Measurements from ENCODE around the gene NSFL1C.

Gene NSFL1C

DNA sequence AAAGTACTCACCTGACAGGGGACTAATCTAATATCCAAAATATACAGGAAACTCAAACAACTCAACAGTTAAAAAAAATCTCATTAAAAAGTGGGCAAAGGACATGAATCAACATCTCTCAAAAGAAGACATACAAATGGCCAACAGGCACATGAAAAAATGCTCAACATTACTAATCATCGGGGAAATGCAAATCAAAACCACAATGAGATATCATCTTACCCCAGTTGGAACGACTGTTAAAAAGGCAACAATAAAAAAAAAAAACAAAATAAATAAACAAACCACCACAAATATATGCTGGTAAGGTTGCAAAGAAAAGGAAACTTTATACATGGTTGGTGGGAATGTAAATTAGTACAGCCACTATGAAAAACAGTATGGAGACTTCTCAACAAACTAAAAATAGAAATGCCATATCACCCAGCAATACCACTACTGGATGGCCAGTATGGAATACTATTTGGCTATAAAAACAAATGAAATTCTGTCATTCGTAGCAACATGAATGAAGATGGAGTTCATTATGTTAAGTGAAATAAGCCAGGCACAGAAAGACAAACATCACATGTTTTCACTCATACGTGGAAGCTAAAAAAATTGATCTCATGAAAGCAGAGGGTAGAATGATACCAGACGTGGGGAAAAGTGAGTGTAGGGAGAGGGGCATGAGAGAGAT is 17.9 kb upstream of the NSFL1C start:
- TF ChIP-seq FOXM1 (IDR thresholded peaks at IDR 0.05; ENCODE audit: borderline replicate concordance, low read depth) = no peak
- TF ChIP-seq, protein P1, sequence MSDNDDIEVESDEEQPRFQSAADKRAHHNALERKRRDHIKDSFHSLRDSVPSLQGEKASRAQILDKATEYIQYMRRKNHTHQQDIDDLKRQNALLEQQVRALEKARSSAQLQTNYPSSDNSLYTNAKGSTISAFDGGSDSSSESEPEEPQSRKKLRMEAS (IDR thresholded peaks at IDR 0.05) = no peak
- no peak for TF ChIP-seq TEAD4 (IDR thresholded peaks at IDR 0.05)
- TF ChIP-seq RAD21 (IDR thresholded peaks at IDR 0.05; ENCODE audit: low read depth) = no peak
- TF ChIP-seq, protein P2, sequence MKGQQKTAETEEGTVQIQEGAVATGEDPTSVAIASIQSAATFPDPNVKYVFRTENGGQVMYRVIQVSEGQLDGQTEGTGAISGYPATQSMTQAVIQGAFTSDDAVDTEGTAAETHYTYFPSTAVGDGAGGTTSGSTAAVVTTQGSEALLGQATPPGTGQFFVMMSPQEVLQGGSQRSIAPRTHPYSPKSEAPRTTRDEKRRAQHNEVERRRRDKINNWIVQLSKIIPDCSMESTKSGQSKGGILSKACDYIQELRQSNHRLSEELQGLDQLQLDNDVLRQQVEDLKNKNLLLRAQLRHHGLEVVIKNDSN (IDR thresholded peaks at IDR 0.05) = no peak
- TF ChIP-seq NFIC (IDR thresholded peaks at IDR 0.05) = no peak
- TF ChIP-seq ZBTB7A (IDR thresholded peaks at IDR 0.05; ENCODE audit: low read depth) = no peak
- no peak for TF ChIP-seq CEBPB (IDR thresholded peaks at IDR 0.05)
- no peak for TF ChIP-seq EP300 (IDR thresholded peaks at IDR 0.05; ENCODE audit: borderline replicate concordance)
- TF ChIP-seq TAF1 (IDR thresholded peaks at IDR 0.05; ENCODE audit: low read depth) = no peak
- TF ChIP-seq EGR1 (IDR thresholded peaks at IDR 0.05) = no peak
- no peak for TF ChIP-seq CREB1 (IDR thresholded peaks at IDR 0.05; ENCODE audit: low read depth)

- TF ChIP-seq ZBTB7A (IDR thresholded peaks at IDR 0.05; ENCODE audit: low read depth) (no peak), NFIC (IDR thresholded peaks at IDR 0.05) (no peak), CEBPB (IDR thresholded peaks at IDR 0.05) (no peak), TAF1 (IDR thresholded peaks at IDR 0.05; ENCODE audit: low read depth) (no peak), TCF12 (IDR thresholded peaks at IDR 0.05; ENCODE audit: low read depth) (no peak)
Measured at GRCh38 chr20:1479831-1480595, 13.4 kb upstream of the NSFL1C start.

- no peak for TF ChIP-seq CEBPB (IDR thresholded peaks at IDR 0.05)
- TF ChIP-seq, protein P3, sequence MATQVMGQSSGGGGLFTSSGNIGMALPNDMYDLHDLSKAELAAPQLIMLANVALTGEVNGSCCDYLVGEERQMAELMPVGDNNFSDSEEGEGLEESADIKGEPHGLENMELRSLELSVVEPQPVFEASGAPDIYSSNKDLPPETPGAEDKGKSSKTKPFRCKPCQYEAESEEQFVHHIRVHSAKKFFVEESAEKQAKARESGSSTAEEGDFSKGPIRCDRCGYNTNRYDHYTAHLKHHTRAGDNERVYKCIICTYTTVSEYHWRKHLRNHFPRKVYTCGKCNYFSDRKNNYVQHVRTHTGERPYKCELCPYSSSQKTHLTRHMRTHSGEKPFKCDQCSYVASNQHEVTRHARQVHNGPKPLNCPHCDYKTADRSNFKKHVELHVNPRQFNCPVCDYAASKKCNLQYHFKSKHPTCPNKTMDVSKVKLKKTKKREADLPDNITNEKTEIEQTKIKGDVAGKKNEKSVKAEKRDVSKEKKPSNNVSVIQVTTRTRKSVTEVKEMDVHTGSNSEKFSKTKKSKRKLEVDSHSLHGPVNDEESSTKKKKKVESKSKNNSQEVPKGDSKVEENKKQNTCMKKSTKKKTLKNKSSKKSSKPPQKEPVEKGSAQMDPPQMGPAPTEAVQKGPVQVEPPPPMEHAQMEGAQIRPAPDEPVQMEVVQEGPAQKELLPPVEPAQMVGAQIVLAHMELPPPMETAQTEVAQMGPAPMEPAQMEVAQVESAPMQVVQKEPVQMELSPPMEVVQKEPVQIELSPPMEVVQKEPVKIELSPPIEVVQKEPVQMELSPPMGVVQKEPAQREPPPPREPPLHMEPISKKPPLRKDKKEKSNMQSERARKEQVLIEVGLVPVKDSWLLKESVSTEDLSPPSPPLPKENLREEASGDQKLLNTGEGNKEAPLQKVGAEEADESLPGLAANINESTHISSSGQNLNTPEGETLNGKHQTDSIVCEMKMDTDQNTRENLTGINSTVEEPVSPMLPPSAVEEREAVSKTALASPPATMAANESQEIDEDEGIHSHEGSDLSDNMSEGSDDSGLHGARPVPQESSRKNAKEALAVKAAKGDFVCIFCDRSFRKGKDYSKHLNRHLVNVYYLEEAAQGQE (IDR thresholded peaks at IDR 0.05; ENCODE audit: low read depth) = no peak
- no peak for TF ChIP-seq TAF1 (IDR thresholded peaks at IDR 0.05; ENCODE audit: low read depth)
- no peak for TF ChIP-seq FOXM1 (IDR thresholded peaks at IDR 0.05; ENCODE audit: borderline replicate concordance, low read depth)
- TF ChIP-seq, protein P1 (IDR thresholded peaks at IDR 0.05) = no peak
- TF ChIP-seq EP300 (IDR thresholded peaks at IDR 0.05; ENCODE audit: borderline replicate concordance) = no peak
- TF ChIP-seq YY1 (IDR thresholded peaks at IDR 0.05; ENCODE audit: low read depth) = no peak
- TF ChIP-seq ZBTB7A (IDR thresholded peaks at IDR 0.05; ENCODE audit: low read depth) = no peak
- no peak for TF ChIP-seq TCF12 (IDR thresholded peaks at IDR 0.05; ENCODE audit: low read depth)
- TF ChIP-seq TEAD4 (IDR thresholded peaks at IDR 0.05) = no peak
- TF ChIP-seq EGR1 (IDR thresholded peaks at IDR 0.05) = no peak
- no peak for TF ChIP-seq NFIC (IDR thresholded peaks at IDR 0.05)
- no peak for TF ChIP-seq CREB1 (IDR thresholded peaks at IDR 0.05; ENCODE audit: low read depth)
- TF ChIP-seq, protein P2 (IDR thresholded peaks at IDR 0.05) = no peak
- TF ChIP-seq RAD21 (IDR thresholded peaks at IDR 0.05; ENCODE audit: low read depth) = no peak
Measured at GRCh38 chr20:1478566-1478965, 11.9 kb upstream of the NSFL1C start.

- TF ChIP-seq RAD21 (IDR thresholded peaks at IDR 0.05; ENCODE audit: low read depth) = no peak
- TF ChIP-seq YY1 (IDR thresholded peaks at IDR 0.05; ENCODE audit: low read depth) = no peak
- TF ChIP-seq TAF1 (IDR thresholded peaks at IDR 0.05; ENCODE audit: low read depth) = no peak
- TF ChIP-seq, protein P1 (IDR thresholded peaks at IDR 0.05) = no peak
- TF ChIP-seq EP300 (IDR thresholded peaks at IDR 0.05; ENCODE audit: borderline replicate concordance) = no peak
- no peak for TF ChIP-seq ZBTB7A (IDR thresholded peaks at IDR 0.05; ENCODE audit: low read depth)
- TF ChIP-seq NFIC (IDR thresholded peaks at IDR 0.05) = no peak
- no peak for TF ChIP-seq FOXM1 (IDR thresholded peaks at IDR 0.05; ENCODE audit: borderline replicate concordance, low read depth)
- no peak for TF ChIP-seq CREB1 (IDR thresholded peaks at IDR 0.05; ENCODE audit: low read depth)
- no peak for TF ChIP-seq TCF12 (IDR thresholded peaks at IDR 0.05; ENCODE audit: low read depth)
- TF ChIP-seq EGR1 (IDR thresholded peaks at IDR 0.05) = no peak
- TF ChIP-seq, protein P2 (IDR thresholded peaks at IDR 0.05) = no peak
- TF ChIP-seq CEBPB (IDR thresholded peaks at IDR 0.05) = no peak
- TF ChIP-seq, protein P3 (IDR thresholded peaks at IDR 0.05; ENCODE audit: low read depth) = no peak
- TF ChIP-seq TEAD4 (IDR thresholded peaks at IDR 0.05) = no peak
Measured at GRCh38 chr20:1477896-1478490, 11.3 kb upstream of the NSFL1C start.
